ENCODE data around the gene TMEM151B.
A peak's percentile ranks its signal among the peaks of the same experiment; 100 is the strongest.
"Not testable (repeated sequence)": the region's sequence is repeated elsewhere in the genome, so short reads cannot be mapped to it uniquely, and the experiment has no call there.

The TMEM151B gene

GRCh38 chr6:44309092-44309491 is 38.8 kb downstream of the TMEM151B start:
- DNase-seq: no peak

GRCh38 chr6:44309631-44310030 is 39.4 kb downstream of the TMEM151B start:
- DNase-seq: no peak

- no peak for DNase-seq
Measured at GRCh38 chr6:44310241-44310640, 40.0 kb downstream of the TMEM151B start.

GRCh38 chr6:44311304-44311703 is 41.1 kb downstream of the TMEM151B start:
- DNase-seq: no peak

- no peak for DNase-seq
Measured at GRCh38 chr6:44311767-44312166, 41.5 kb downstream of the TMEM151B start.

- DNase-seq: peak; percentile 88
Measured at GRCh38 chr6:44312901-44313788, 42.9 kb downstream of the TMEM151B start, which contains the start of gene AARS2. AARS2 (minus strand) TSS chr6:44313347; CDS start chr6:44313323, 24 bp downstream.

GRCh38 chr6:44314657-44315056 is 44.4 kb downstream of the TMEM151B start:
- not testable (repeated sequence) for DNase-seq

GRCh38 chr6:44315516-44315915 is 45.3 kb downstream of the TMEM151B start:
- DNase-seq: no peak

GRCh38 chr6:44315951-44316350 is 45.7 kb downstream of the TMEM151B start:
- DNase-seq: no peak

GRCh38 chr6:44316481-44316880 is 46.2 kb downstream of the TMEM151B start:
- no peak for DNase-seq

GRCh38 chr6:44317136-44317631 is 46.9 kb downstream of the TMEM151B start:
- DNase-seq: not testable (repeated sequence)

GRCh38 chr6:44321210-44321609 is 51.0 kb downstream of the TMEM151B start:
- DNase-seq: no peak

GRCh38 chr6:44327096-44327495 is 56.8 kb downstream of the TMEM151B start:
- no peak for DNase-seq

GRCh38 chr6:44327760-44328159 is 57.5 kb downstream of the TMEM151B start:
- no peak for DNase-seq

- DNase-seq: not testable (repeated sequence)
Measured at GRCh38 chr6:44328203-44328602, 58.0 kb downstream of the TMEM151B start.

GRCh38 chr6:44329858-44330257 is 59.6 kb downstream of the TMEM151B start:
- no peak for DNase-seq

GRCh38 chr6:44332585-44332984 is 62.3 kb downstream of the TMEM151B start:
- no peak for DNase-seq

- DNase-seq: no peak
Measured at GRCh38 chr6:44333273-44333919, 63.1 kb downstream of the TMEM151B start.

GRCh38 chr6:44333942-44334341 is 63.7 kb downstream of the TMEM151B start:
- DNase-seq: no peak

GRCh38 chr6:44335631-44336030 is 65.4 kb downstream of the TMEM151B start:
- no peak for DNase-seq

- peak; percentile 39 for DNase-seq
Measured at GRCh38 chr6:44338228-44339122, 68.2 kb downstream of the TMEM151B start.

GRCh38 chr6:44339301-44339700 is 69.1 kb downstream of the TMEM151B start:
- no peak for DNase-seq

Data from activated effector memory CD4-positive, alpha-beta T cell treated with Interleukin-2 at 50 U/mL for 16 hours (primary cell).